HG03139 (cell line): Measurements from ENCODE around the gene KRTAP10-1.
"Not testable (repeated sequence)": the region's sequence is repeated elsewhere in the genome, so short reads cannot be mapped to it uniquely, and the experiment has no call there.

Experiments used
- ATAC-seq: cut with Tn5 transposase; IDR thresholded peaks from one replicate; pipeline ENCODE4 v1.9.1; 2021; ENCODE audit not compliant: unreplicated experiment

KRTAP10-1 gene

GRCh38 chr21:44505673-44506278 lies 34.2 kb downstream of the KRTAP10-1 start:
- ATAC-seq, result no peak

- no peak for ATAC-seq
Observed at GRCh38 chr21:44503901-44504399, 36.0 kb downstream of the KRTAP10-1 start.

- not testable (repeated sequence) for ATAC-seq
Observed at GRCh38 chr21:44503006-44503889, 36.7 kb downstream of the KRTAP10-1 start.

GRCh38 chr21:44502171-44502958 lies 37.6 kb downstream of the KRTAP10-1 start:
- no peak for ATAC-seq

GRCh38 chr21:44500111-44500510 lies 39.9 kb downstream of the KRTAP10-1 start:
- no peak for ATAC-seq

- ATAC-seq, result no peak
Observed at GRCh38 chr21:44499631-44500030, 40.4 kb downstream of the KRTAP10-1 start.

GRCh38 chr21:44499211-44499560 lies 40.8 kb downstream of the KRTAP10-1 start:
- no peak for ATAC-seq

GRCh38 chr21:44498280-44499210 lies 41.5 kb downstream of the KRTAP10-1 start:
- no peak for ATAC-seq

- ATAC-seq, result no peak
Observed at GRCh38 chr21:44497703-44498126, 42.3 kb downstream of the KRTAP10-1 start.

- ATAC-seq, result no peak
Observed at GRCh38 chr21:44496564-44497550, 43.1 kb downstream of the KRTAP10-1 start.

GRCh38 chr21:44495611-44496563 lies 44.1 kb downstream of the KRTAP10-1 start:
- ATAC-seq, result no peak

- ATAC-seq, result no peak
Observed at GRCh38 chr21:44494956-44495355, 45.0 kb downstream of the KRTAP10-1 start.

GRCh38 chr21:44494418-44494817 lies 45.6 kb downstream of the KRTAP10-1 start:
- ATAC-seq, result no peak

- no peak for ATAC-seq
Observed at GRCh38 chr21:44492567-44493385, 47.2 kb downstream of the KRTAP10-1 start.

GRCh38 chr21:44490816-44491215 lies 49.2 kb downstream of the KRTAP10-1 start:
- no peak for ATAC-seq

- no peak for ATAC-seq
Observed at GRCh38 chr21:44490405-44490804, 49.6 kb downstream of the KRTAP10-1 start.

GRCh38 chr21:44489962-44490361 lies 50.0 kb downstream of the KRTAP10-1 start:
- no peak for ATAC-seq
